ENCODE measurements around the gene WWC2. TPM values are rescaled to one million over a fixed set of nuclear protein-coding genes. Genes with fewer than 3 reads are reported as not detected.

The WWC2 gene
- total RNA-seq, 1 donor = 35.1 TPM

DNA sequence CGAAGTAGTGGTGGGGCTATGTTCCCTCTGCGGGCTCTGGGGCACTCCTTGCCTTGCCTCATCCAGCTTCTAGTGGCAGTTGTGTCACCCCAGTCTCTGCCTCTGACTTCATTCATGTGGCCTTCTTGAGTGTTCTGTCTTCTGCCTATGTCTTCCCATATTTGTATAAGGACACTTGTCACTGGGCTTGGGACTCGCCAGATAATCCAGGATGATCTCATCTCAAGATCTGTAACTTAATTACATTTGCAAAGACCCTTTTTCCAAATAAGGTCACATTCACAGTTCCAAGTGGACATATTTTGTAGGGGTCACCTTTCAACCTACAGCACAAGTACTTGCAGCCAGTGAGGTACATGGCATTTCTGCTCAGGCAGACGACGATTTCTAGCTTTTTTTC, 253.5 kb downstream of the WWC2 start:
- TF ChIP-seq, protein P1, sequence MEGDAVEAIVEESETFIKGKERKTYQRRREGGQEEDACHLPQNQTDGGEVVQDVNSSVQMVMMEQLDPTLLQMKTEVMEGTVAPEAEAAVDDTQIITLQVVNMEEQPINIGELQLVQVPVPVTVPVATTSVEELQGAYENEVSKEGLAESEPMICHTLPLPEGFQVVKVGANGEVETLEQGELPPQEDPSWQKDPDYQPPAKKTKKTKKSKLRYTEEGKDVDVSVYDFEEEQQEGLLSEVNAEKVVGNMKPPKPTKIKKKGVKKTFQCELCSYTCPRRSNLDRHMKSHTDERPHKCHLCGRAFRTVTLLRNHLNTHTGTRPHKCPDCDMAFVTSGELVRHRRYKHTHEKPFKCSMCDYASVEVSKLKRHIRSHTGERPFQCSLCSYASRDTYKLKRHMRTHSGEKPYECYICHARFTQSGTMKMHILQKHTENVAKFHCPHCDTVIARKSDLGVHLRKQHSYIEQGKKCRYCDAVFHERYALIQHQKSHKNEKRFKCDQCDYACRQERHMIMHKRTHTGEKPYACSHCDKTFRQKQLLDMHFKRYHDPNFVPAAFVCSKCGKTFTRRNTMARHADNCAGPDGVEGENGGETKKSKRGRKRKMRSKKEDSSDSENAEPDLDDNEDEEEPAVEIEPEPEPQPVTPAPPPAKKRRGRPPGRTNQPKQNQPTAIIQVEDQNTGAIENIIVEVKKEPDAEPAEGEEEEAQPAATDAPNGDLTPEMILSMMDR (IDR thresholded peaks at IDR 0.05; ENCODE audit: extremely low read depth, low read depth, low read length) = no peak
- H4K20me1 ChIP-seq (ENCODE audit: insufficient read depth, low read length) = no peaks in the 10 kb centered on the region
- H2AFZ ChIP-seq (ENCODE audit: low read length) = no peak overlapping the region
- H3K79me2 ChIP-seq (ENCODE audit: insufficient read depth, low read length) = no peaks in the 10 kb centered on the region
- H3K4me2 ChIP-seq (ENCODE audit: insufficient read depth, low read length) = no peak overlapping the region
- H3K9me3 ChIP-seq (ENCODE audit: low read depth, low read length) = no peaks in the 10 kb centered on the region
- H3K4me1 ChIP-seq (ENCODE audit: insufficient read depth, low read length) = peaks cover 29% of the 10 kb centered on the region
- H3K4me3 ChIP-seq (ENCODE audit: insufficient read depth, low read length) = no peak overlapping the region
- H3K27ac ChIP-seq (ENCODE audit: low read depth, low read length) = no peak overlapping the region
- no peaks in the 10 kb centered on the region for H3K27me3 ChIP-seq (ENCODE audit: insufficient read depth, low read length)
- no peaks in the 10 kb centered on the region for H3K36me3 ChIP-seq (ENCODE audit: insufficient read depth, low read length)
- DNase-seq (ENCODE audit: insufficient read length, low spot score, missing footprints) = no peak

DNA sequence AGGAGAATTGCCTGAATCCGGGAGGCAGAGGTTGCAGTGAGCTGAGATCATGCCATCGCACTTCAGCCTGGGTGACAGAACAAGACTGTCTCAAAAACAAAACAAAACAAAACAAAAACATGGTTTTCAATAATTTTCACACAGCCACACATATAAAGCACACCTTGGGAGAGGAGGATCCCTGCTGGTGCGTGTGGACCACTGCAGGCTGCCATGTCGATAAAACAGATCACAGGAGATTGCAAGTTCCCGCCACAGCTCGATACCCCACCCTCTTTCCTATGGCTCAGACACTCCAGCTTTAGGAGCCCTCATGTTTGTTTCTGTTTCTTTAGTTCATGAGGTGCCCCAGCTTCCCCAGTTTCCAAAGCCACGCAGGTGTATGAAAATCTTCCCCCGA, 254.5 kb downstream of the WWC2 start:
- H3K4me3 ChIP-seq (ENCODE audit: insufficient read depth, low read length) = no peak overlapping the region

DNA sequence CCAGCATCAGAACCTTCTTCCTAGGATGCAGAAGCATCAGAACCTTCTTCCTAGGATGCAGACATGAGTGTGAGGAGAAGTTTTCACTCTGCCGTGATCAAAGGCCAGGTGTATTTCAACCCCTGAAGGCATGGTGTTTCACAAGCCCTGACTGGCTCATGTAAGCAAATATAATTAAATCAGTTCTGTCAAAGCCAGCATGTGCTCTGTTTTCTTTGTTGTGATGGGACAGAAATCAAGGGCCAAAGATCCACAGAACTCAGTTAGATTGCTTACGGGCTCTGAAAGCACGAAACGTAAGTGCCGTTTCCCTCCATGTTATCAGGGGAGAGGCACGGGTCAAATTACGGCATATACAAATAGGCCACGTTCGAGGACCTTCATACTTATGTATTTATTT, 255.2 kb downstream of the WWC2 start:
- Histone ChIP-seq H3K4me2 (ENCODE audit: insufficient read depth, low read length) (no peak overlapping the region), H2AFZ (ENCODE audit: low read length) (no peak overlapping the region), H3K4me1 (ENCODE audit: insufficient read depth, low read length) (peaks cover 19% of the 10 kb centered on the region), H3K9me3 (ENCODE audit: low read depth, low read length) (no peaks in the 10 kb centered on the region), H3K4me3 (ENCODE audit: insufficient read depth, low read length) (no peak overlapping the region), H3K27me3 (ENCODE audit: insufficient read depth, low read length) (no peaks in the 10 kb centered on the region), H3K36me3 (ENCODE audit: insufficient read depth, low read length) (no peaks in the 10 kb centered on the region), H3K79me2 (ENCODE audit: insufficient read depth, low read length) (no peaks in the 10 kb centered on the region), H3K27ac (ENCODE audit: low read depth, low read length) (no peak overlapping the region), H4K20me1 (ENCODE audit: insufficient read depth, low read length) (no peaks in the 10 kb centered on the region)
- DNase-seq (ENCODE audit: insufficient read length, low spot score, missing footprints) = no peak
- TF ChIP-seq, protein P1 (IDR thresholded peaks at IDR 0.05; ENCODE audit: extremely low read depth, low read depth, low read length) = no peak

More for the DNA sequence above, 254.5 kb downstream of the WWC2 start:
- TF ChIP-seq, protein P1 (IDR thresholded peaks at IDR 0.05; ENCODE audit: extremely low read depth, low read depth, low read length) = no peak
- H3K4me2 ChIP-seq (ENCODE audit: insufficient read depth, low read length) = no peak overlapping the region
- no peak overlapping the region for H2AFZ ChIP-seq (ENCODE audit: low read length)
- H4K20me1 ChIP-seq (ENCODE audit: insufficient read depth, low read length) = no peaks in the 10 kb centered on the region
- no peaks in the 10 kb centered on the region for H3K9me3 ChIP-seq (ENCODE audit: low read depth, low read length)
- H3K27ac ChIP-seq (ENCODE audit: low read depth, low read length) = no peak overlapping the region
- H3K36me3 ChIP-seq (ENCODE audit: insufficient read depth, low read length) = no peaks in the 10 kb centered on the region
- H3K79me2 ChIP-seq (ENCODE audit: insufficient read depth, low read length) = no peaks in the 10 kb centered on the region
- H3K27me3 ChIP-seq (ENCODE audit: insufficient read depth, low read length) = no peaks in the 10 kb centered on the region
- peaks cover 21% of the 10 kb centered on the region for H3K4me1 ChIP-seq (ENCODE audit: insufficient read depth, low read length)
- no peak for DNase-seq (ENCODE audit: insufficient read length, low spot score, missing footprints)

GRCh38 chr4:183355405-183355804, 256.3 kb downstream of the WWC2 start:
- no peaks in the 10 kb centered on the region for H4K20me1 ChIP-seq (ENCODE audit: insufficient read depth, low read length)
- H3K9me3 ChIP-seq (ENCODE audit: low read depth, low read length) = no peaks in the 10 kb centered on the region
- peaks cover 22% of the 10 kb centered on the region for H3K4me1 ChIP-seq (ENCODE audit: insufficient read depth, low read length)
- H3K4me2 ChIP-seq (ENCODE audit: insufficient read depth, low read length) = peak overlapping the region; percentile 6
- H3K27me3 ChIP-seq (ENCODE audit: insufficient read depth, low read length) = no peaks in the 10 kb centered on the region
- peak; percentile 87 for DNase-seq (ENCODE audit: insufficient read length, low spot score, missing footprints)
- TF ChIP-seq, protein P1 (IDR thresholded peaks at IDR 0.05; ENCODE audit: extremely low read depth, low read depth, low read length) = no peak
- H3K36me3 ChIP-seq (ENCODE audit: insufficient read depth, low read length) = no peaks in the 10 kb centered on the region
- H2AFZ ChIP-seq (ENCODE audit: low read length) = no peak overlapping the region
- H3K4me3 ChIP-seq (ENCODE audit: insufficient read depth, low read length) = no peak overlapping the region
- peak overlapping the region; percentile 36 for H3K27ac ChIP-seq (ENCODE audit: low read depth, low read length)
- H3K79me2 ChIP-seq (ENCODE audit: insufficient read depth, low read length) = no peaks in the 10 kb centered on the region

Data from osteoblast (primary cell).